ENCODE results near the gene NAA10.

The NAA10 gene

GRCh38 chrX:153924149-153924861, 10.5 kb downstream of the NAA10 start:
- peaks cover 0 to 4% of the 10 kb centered on the region in 2 experiments; a peak in 2 of 3 replicates for H3K36me3 ChIP-seq (ENCODE audit: control insufficient read depth in 2 of 2, insufficient read depth in 1 of 2, low read length in 2 of 2)
- ChIA-PET CTCF (interaction anchor here (0.6 to 9.1 kb wide), 19 partner anchors 9 to 530 kb away, joined by 3 to 168 read pairs (median 5); partner anchors contain the start of gene RENBP), POLR2A (interaction anchor here (1.0 to 2.4 kb wide), 7 partner anchors 9 to 130 kb away, joined by 4 to 18 read pairs (median 6); partner anchors contain the start of genes HCFC1, IDH3G, NAA10 and SSR4)
- peak; percentile 80 for TF ChIP-seq CTCF (tag by site-specific recombination; IDR thresholded peaks at IDR 0.05)
- TF ChIP-seq ZNF654 (tag by site-specific recombination; IDR thresholded peaks at IDR 0.05; ENCODE audit: low read depth): peak; percentile 58
- TF ChIP-seq ZNF768 (tag by site-specific recombination; IDR thresholded peaks at IDR 0.05): no peak
- TF ChIP-seq ZBTB20 (tag by site-specific recombination; IDR thresholded peaks at IDR 0.05): peak; percentile 26; the same call in 1 of the 2 replicates
- TF ChIP-seq ZNF600 (tag by site-specific recombination; IDR thresholded peaks at IDR 0.05): peak; percentile 70
- TF ChIP-seq ZFP69B (tag by site-specific recombination; IDR thresholded peaks at IDR 0.05): 0 out of 2 replicates have a peak, but pooled peaks have one; percentile 27
- TF ChIP-seq ZFHX2 (tag by site-specific recombination; conservative IDR thresholded peaks at IDR 0.05): no peak
- no peak for TF ChIP-seq ZNF76 (tag by site-specific recombination; IDR thresholded peaks at IDR 0.05; ENCODE audit: borderline replicate concordance, low read depth)
- peak; percentile 82 for TF ChIP-seq ZNF423 (tag by site-specific recombination; IDR thresholded peaks at IDR 0.05)
- TF ChIP-seq, protein P1, sequence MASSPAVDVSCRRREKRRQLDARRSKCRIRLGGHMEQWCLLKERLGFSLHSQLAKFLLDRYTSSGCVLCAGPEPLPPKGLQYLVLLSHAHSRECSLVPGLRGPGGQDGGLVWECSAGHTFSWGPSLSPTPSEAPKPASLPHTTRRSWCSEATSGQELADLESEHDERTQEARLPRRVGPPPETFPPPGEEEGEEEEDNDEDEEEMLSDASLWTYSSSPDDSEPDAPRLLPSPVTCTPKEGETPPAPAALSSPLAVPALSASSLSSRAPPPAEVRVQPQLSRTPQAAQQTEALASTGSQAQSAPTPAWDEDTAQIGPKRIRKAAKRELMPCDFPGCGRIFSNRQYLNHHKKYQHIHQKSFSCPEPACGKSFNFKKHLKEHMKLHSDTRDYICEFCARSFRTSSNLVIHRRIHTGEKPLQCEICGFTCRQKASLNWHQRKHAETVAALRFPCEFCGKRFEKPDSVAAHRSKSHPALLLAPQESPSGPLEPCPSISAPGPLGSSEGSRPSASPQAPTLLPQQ (tag by site-specific recombination; IDR thresholded peaks at IDR 0.05): peak; percentile 38; the same call in 1 of the 2 replicates
- TF ChIP-seq ZNF10 (tag by site-specific recombination; IDR thresholded peaks at IDR 0.05): peak; percentile 59; the same call in 1 of the 2 replicates
- TF ChIP-seq GLIS2 (tag by site-specific recombination; IDR thresholded peaks at IDR 0.05): no peak
- TF ChIP-seq EGR2 (tag by site-specific recombination; IDR thresholded peaks at IDR 0.05; ENCODE audit: low read depth): no peak
- peak; percentile 40; the same call in 1 of the 2 replicates for TF ChIP-seq IKZF3 (tag by site-specific recombination; IDR thresholded peaks at IDR 0.05)
- TF ChIP-seq KLF9 (tag by site-specific recombination; IDR thresholded peaks at IDR 0.05; ENCODE audit: low read depth): no peak
- H3K9me3 ChIP-seq (ENCODE audit: control insufficient read depth, insufficient read depth, low read depth, low read length): no peaks in the 10 kb centered on the region
- H3K4me3 ChIP-seq (ENCODE audit: low read depth, low read length): no peak overlapping the region
- H3K4me1 ChIP-seq (ENCODE audit: control insufficient read depth, insufficient read depth, low read length): peaks cover 9% of the 10 kb centered on the region
- H3K27ac ChIP-seq (ENCODE audit: extremely low read depth, low read depth, low read length): no peak overlapping the region

- no peaks in the 10 kb centered on the region for H3K9me3 ChIP-seq (ENCODE audit: control insufficient read depth, insufficient read depth, low read depth, low read length)
- CTCF ChIA-PET: interaction anchor here (0.5 to 9.1 kb wide), 27 partner anchors 10 to 412 kb away, joined by 3 to 168 read pairs (median 4); partner anchors contain the start of genes NAA10 and RENBP
- H3K4me1 ChIP-seq (ENCODE audit: control insufficient read depth, insufficient read depth, low read length): peaks cover 4% of the 10 kb centered on the region
- no peak overlapping the region for H3K27ac ChIP-seq (ENCODE audit: extremely low read depth, low read depth, low read length)
- POLR2A ChIA-PET: interaction anchor here (0.5 to 2.4 kb wide), 8 partner anchors 12 to 109 kb away, joined by 3 to 18 read pairs (median 6); partner anchors contain the start of genes HCFC1, NAA10 and TMEM187
- H3K36me3 ChIP-seq (ENCODE audit: control insufficient read depth in 2 of 2, insufficient read depth in 1 of 2, low read length in 2 of 2): no peaks in the 10 kb centered on the region
- no peak overlapping the region for H3K4me3 ChIP-seq (ENCODE audit: low read depth, low read length)
- TF ChIP-seq ZNF202 (tag by site-specific recombination; IDR thresholded peaks at IDR 0.05; ENCODE audit: borderline replicate concordance): no peak
- TF ChIP-seq SCRT2 (tag by site-specific recombination; IDR thresholded peaks at IDR 0.05): no peak
- TF ChIP-seq ZXDB (tag by site-specific recombination; IDR thresholded peaks at IDR 0.05): no peak
- no peak for TF ChIP-seq ZNF623 (tag by site-specific recombination; IDR thresholded peaks at IDR 0.05)
- TF ChIP-seq, protein P2, sequence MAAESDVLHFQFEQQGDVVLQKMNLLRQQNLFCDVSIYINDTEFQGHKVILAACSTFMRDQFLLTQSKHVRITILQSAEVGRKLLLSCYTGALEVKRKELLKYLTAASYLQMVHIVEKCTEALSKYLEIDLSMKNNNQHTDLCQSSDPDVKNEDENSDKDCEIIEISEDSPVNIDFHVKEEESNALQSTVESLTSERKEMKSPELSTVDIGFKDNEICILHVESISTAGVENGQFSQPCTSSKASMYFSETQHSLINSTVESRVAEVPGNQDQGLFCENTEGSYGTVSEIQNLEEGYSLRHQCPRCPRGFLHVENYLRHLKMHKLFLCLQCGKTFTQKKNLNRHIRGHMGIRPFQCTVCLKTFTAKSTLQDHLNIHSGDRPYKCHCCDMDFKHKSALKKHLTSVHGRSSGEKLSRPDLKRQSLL (tag by site-specific recombination; IDR thresholded peaks at IDR 0.05): no peak
- TF ChIP-seq ZNF18 (tag by site-specific recombination; IDR thresholded peaks at IDR 0.05): no peak
- TF ChIP-seq ZNF624 (tag by site-specific recombination; IDR thresholded peaks at IDR 0.05): no peak
- TF ChIP-seq ZNF350 (tag by site-specific recombination; IDR thresholded peaks at IDR 0.05): no peak
- TF ChIP-seq ZNF266 (tag by site-specific recombination; IDR thresholded peaks at IDR 0.05; ENCODE audit: low read depth): no peak
- TF ChIP-seq GLIS1 (tag by site-specific recombination; IDR thresholded peaks at IDR 0.05): no peak
- no peak for TF ChIP-seq ZNF311 (tag by site-specific recombination; IDR thresholded peaks at IDR 0.05; ENCODE audit: borderline replicate concordance)
Observed at GRCh38 chrX:153922932-153923857, 11.6 kb downstream of the NAA10 start.
